ENCODE measurements around the gene TEX48.

DNA sequence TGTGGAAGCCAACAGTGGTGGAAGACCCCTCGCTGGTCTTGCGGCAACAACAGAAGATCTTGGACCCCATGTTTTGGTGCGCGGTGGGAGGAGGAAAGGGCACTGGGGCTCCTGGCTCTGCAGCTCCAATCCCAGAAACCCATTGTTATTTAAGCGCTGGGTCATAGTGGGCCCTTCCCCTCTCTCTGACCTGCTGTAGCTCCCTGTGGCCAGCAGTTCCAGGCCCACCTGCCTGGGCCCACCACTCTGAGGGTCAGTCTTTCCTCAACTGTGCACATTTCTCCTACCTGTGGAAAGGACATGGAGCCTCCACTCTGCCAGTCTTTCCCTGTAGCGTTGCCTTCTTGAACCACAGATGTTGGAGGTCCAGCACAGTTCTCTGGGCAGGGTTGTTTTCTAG lies 24.3 kb downstream of the TEX48 start, which contains the start of gene TEX53:
- TF ChIP-seq, protein P1, sequence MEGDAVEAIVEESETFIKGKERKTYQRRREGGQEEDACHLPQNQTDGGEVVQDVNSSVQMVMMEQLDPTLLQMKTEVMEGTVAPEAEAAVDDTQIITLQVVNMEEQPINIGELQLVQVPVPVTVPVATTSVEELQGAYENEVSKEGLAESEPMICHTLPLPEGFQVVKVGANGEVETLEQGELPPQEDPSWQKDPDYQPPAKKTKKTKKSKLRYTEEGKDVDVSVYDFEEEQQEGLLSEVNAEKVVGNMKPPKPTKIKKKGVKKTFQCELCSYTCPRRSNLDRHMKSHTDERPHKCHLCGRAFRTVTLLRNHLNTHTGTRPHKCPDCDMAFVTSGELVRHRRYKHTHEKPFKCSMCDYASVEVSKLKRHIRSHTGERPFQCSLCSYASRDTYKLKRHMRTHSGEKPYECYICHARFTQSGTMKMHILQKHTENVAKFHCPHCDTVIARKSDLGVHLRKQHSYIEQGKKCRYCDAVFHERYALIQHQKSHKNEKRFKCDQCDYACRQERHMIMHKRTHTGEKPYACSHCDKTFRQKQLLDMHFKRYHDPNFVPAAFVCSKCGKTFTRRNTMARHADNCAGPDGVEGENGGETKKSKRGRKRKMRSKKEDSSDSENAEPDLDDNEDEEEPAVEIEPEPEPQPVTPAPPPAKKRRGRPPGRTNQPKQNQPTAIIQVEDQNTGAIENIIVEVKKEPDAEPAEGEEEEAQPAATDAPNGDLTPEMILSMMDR (IDR thresholded peaks at IDR 0.05), result no peak
- no peak for TF ChIP-seq EZH2phosphoT487 (IDR thresholded peaks at IDR 0.05)
- TF ChIP-seq EZH2 (IDR thresholded peaks at IDR 0.05), result no peak
